HepG2 (cell line): ENCODE measurements around the gene TEX35. TPM values are rescaled to one million over a fixed set of nuclear protein-coding genes. Genes with fewer than 3 reads are reported as not detected.

ENCODE experiments used
- ATAC-seq: fragments of 200-7000 bp; cut with Tn5 transposase; 3 replicates; pipeline ENCODE4 v1.9.1; 2020; ENCODE audit warnings: mild to moderate bottlenecking, moderate library complexity
- BruUV-seq: library from RNA; stranded (reverse); fragments of 400-500 nt; replicated peaks from 2 replicates; lab custom pipeline; 2021; lab: Mats Ljungman, UMichigan
- CTCF ChIA-PET: fragments of 300-600 bp; formaldehyde crosslinking; extraction: SDS; loops from one replicate; lab custom pipeline; 2021; ENCODE audit warnings: low total read pairs, inconsistent platforms, low intra/inter-chr PET ratio; lab: Yijun Ruan, JAX
- POLR2A ChIA-PET: fragments of 350-600 bp; sonication (Branson Sonifier 250); formaldehyde crosslinking; loops from one replicate; lab custom pipeline; 2020; ENCODE audit warnings: antibody characterized with exemption, inconsistent platforms; lab: Yijun Ruan, JAX
- DNase-seq: peaks from one replicate; pipeline ENCODE4 v3.0.0-alpha.2; 2015; ENCODE audit warnings: low spot score
- FAIRE-seq: peaks from 3 replicates; lab custom pipeline; 2011; peaks lifted over from hg19 to GRCh38; lab: Jason Lieb, UNC
- H2AFZ ChIP-seq: one replicate; pipeline ENCODE4 v1.6.1; 2011; ENCODE audit warnings: low read length, inconsistent platforms
- H3K27ac ChIP-seq: fragments of 300-600 bp; 3 replicates; pipeline ENCODE4 v1.8.0; 2011; ENCODE audit warnings: mixed run types, mild to moderate bottlenecking, mixed read lengths, low read length, inconsistent platforms; ENCODE audit not compliant: insufficient read depth; ENCODE audit errors: extremely low read length
- H3K27me3 ChIP-seq, 2 experiments: fragments of 200-600 bp in 1 of 2; 2 replicates in 1 of 2; 3 replicates in 1 of 2; pipeline versions ENCODE4 v1.6.0 to v1.8.0; 2011; ENCODE audit warnings: low read length in 2 of 2, mild to moderate bottlenecking in 2 of 2, moderate library complexity in 2 of 2, inconsistent platforms in 1 of 2; ENCODE audit not compliant: insufficient read depth in 2 of 2, control insufficient read depth in 1 of 2
- H3K36me3 ChIP-seq, 2 experiments: fragments of 200-600 bp in 1 of 2; replicated peaks in 1 of 2; 2 replicates in 1 of 2; 3 replicates in 1 of 2; pipeline versions ENCODE4 v1.5.1 to v1.8.0; 2011; ENCODE audit warnings: low read length in 2 of 2, inconsistent platforms in 1 of 2; ENCODE audit not compliant: insufficient read depth in 2 of 2, control insufficient read depth in 1 of 2
- H3K4me1 ChIP-seq: 2 replicates; pipeline ENCODE4 v1.5.1; 2012; ENCODE audit warnings: low read length, inconsistent platforms; ENCODE audit not compliant: insufficient read depth
- H3K4me2 ChIP-seq: 2 replicates; pipeline ENCODE4 v1.6.0; 2011; ENCODE audit warnings: low read depth, low read length, inconsistent platforms
- H3K4me3 ChIP-seq, 3 experiments: fragments of 200-600 bp in 1 of 3; sonication (generic), shearing (Covaris generic) in 1 of 3; replicated peaks in 1 of 3; 2 replicates each; pipeline ENCODE4 v1.5.1; 2011 to 2016; ENCODE audit warnings: low read length in 3 of 3, inconsistent platforms in 2 of 3, low read depth in 2 of 3, mild to moderate bottlenecking in 2 of 3, control low read depth in 1 of 3, mixed read lengths in 1 of 3; ENCODE audit not compliant: insufficient read depth in 1 of 3
- H3K79me2 ChIP-seq: one replicate; pipeline ENCODE4 v1.6.1; 2011; ENCODE audit warnings: low read length, inconsistent platforms; ENCODE audit not compliant: insufficient read depth
- H3K9ac ChIP-seq: 2 replicates; pipeline ENCODE4 v1.6.0; 2011; ENCODE audit warnings: mild to moderate bottlenecking, low read depth, low read length, inconsistent platforms; ENCODE audit not compliant: insufficient read depth
- H3K9me3 ChIP-seq: 2 replicates; pipeline ENCODE4 v1.5.1; 2012; ENCODE audit warnings: mild to moderate bottlenecking, low read length
- H4K20me1 ChIP-seq: 2 replicates; pipeline ENCODE4 v1.6.0; 2011; ENCODE audit warnings: inconsistent platforms, mild to moderate bottlenecking, low read length, moderate library complexity; ENCODE audit not compliant: insufficient read depth
- CAMTA2 ChIP-seq: sonication (generic); formaldehyde crosslinking; IDR thresholded peaks from 2 replicates; pipeline ENCODE4 v1.4.0; 2020; ENCODE audit warnings: mild to moderate bottlenecking, missing genetic modification reagents, borderline replicate concordance
- HOXD1 ChIP-seq: sonication (generic); formaldehyde crosslinking; IDR thresholded peaks from 2 replicates; pipeline ENCODE4 v1.5.0; 2020; ENCODE audit warnings: missing genetic modification reagents
- RCOR2 ChIP-seq: IDR thresholded peaks from 2 replicates; pipeline ENCODE4 v1.6.1; 2016; ENCODE audit warnings: missing biosample characterization, missing genetic modification reagents
- SCMH1 ChIP-seq: sonication (generic); formaldehyde crosslinking; IDR thresholded peaks from 2 replicates; pipeline ENCODE4 v1.9.0; 2021; ENCODE audit warnings: missing genetic modification reagents, mild to moderate bottlenecking, borderline replicate concordance
- SMYD3 ChIP-seq: sonication (generic); formaldehyde crosslinking; IDR thresholded peaks from 2 replicates; pipeline ENCODE4 v1.8.1; 2023; ENCODE audit warnings: mild to moderate bottlenecking, missing genetic modification reagents
- ZSCAN12 ChIP-seq: sonication (generic); formaldehyde crosslinking; IDR thresholded peaks from 2 replicates; pipeline ENCODE4 v1.9.0; 2021; ENCODE audit warnings: mild to moderate bottlenecking, missing genetic modification reagents
- WGBS: methylation state at CpG from one replicate; pipeline ENCODE4 v1.1.6; 2017; ENCODE audit warnings: low lambda C conversion rate; 5-methylcytosine and 5-hydroxymethylcytosine counted together
- in situ Hi-C: cut with HindIII; loops from 2 replicates; pipeline ENCODE4 v1.10.0; 2017; ENCODE audit warnings: low pct_unique_long_range_greater_than_20kb; ENCODE audit not compliant: extremely low pct_ligation_motif_present
- intact Hi-C: fragments of 100-400 bp; cut with micrococcal nuclease; formaldehyde crosslinking; loops from one replicate; pipeline ENCODE4 v1.10.0; 2022; ENCODE audit not compliant: unreplicated experiment
- polyA plus RNA-seq, 8 experiments: library from polyadenylated mRNA; depleted of rRNA in 3 of 8; stranded (reverse) in 7 of 8; unstranded in 1 of 8; fragments of >200 nt; fragmentation: Illumina TruSeq in 4 of 8; extraction: Trizol in 4 of 8; gene quantifications; 2 replicates each; pipeline versions ENCODE4 v1.2.1 to v1.2.3, GENCODE V29; 2011 to 2016; ENCODE audit warnings: low read depth in 4 of 8, missing spikeins in 1 of 8, mixed read lengths in 1 of 8; ENCODE audit not compliant: insufficient read depth in 1 of 8
- total RNA-seq, 5 experiments: library from RNA; depleted of rRNA; stranded (reverse); fragments of >200 nt; fragmentation: Illumina TruSeq; extraction: Trizol; gene quantifications; 2 replicates each; pipeline ENCODE4 v1.2.3, GENCODE V29; 2016; ENCODE audit warnings: low read depth in 1 of 5
- TF ChIP-seq, protein P1 (sequence below): sonication (generic); formaldehyde crosslinking; IDR thresholded peaks from 2 replicates; pipeline ENCODE4 v1.4.0; 2020; ENCODE audit warnings: mild to moderate bottlenecking, missing genetic modification reagents
- TF ChIP-seq, protein P2 (sequence below): IDR thresholded peaks from 2 replicates; pipeline ENCODE4 v1.6.1; 2016; ENCODE audit warnings: low read depth, control low read depth
- TF ChIP-seq, protein P3 (sequence below): sonication (generic); formaldehyde crosslinking; IDR thresholded peaks from 2 replicates; pipeline ENCODE4 v1.4.0; 2020; ENCODE audit warnings: missing genetic modification reagents

TEX35 gene
- total and polyA plus RNA-seq, 2 of the 13 experiments (the other 11 are each of a cell fraction or from before 2014, with no cell fraction given) = not detected

DNA sequence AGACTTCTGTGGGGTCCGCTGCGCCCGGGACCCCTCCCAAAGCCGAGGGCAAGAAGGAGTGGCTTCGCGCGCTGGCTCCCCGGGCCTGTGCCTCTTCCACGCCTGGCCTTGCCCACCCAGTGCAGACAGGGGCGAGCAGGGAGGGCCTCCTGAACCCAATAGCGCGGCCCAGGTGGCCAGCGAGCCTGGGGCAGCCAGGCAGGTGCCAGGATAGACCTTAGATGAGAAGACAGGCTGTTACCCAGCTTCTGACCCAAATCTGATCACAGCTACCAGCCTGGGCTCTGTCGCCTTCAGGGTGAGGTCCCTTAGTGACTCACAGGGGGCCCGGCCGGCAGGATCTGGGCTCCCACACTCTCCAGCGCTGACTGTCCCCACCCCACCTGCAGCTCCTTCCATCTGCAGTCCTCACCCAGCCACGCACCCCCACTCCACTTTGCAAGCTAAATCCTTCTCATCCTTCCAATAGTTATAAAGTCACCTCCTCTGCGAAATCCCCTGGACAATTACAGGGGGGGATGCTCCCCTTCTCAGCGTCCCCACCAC, 25.8 kb upstream of the TEX35 start:
- in situ Hi-C loops = no loop called here
- no TSS peak for BruUV-seq
- no peak overlapping the region for H2AFZ ChIP-seq
- no peak overlapping the region for H3K4me3 ChIP-seq
- peaks cover 13% of the 10 kb centered on the region for H3K4me1 ChIP-seq
- ATAC-seq = peak; percentile 39
- TF ChIP-seq, protein P1, sequence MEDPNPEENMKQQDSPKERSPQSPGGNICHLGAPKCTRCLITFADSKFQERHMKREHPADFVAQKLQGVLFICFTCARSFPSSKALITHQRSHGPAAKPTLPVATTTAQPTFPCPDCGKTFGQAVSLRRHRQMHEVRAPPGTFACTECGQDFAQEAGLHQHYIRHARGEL (CRISPR knock-in tag) = no peak
- TF ChIP-seq, protein P2, sequence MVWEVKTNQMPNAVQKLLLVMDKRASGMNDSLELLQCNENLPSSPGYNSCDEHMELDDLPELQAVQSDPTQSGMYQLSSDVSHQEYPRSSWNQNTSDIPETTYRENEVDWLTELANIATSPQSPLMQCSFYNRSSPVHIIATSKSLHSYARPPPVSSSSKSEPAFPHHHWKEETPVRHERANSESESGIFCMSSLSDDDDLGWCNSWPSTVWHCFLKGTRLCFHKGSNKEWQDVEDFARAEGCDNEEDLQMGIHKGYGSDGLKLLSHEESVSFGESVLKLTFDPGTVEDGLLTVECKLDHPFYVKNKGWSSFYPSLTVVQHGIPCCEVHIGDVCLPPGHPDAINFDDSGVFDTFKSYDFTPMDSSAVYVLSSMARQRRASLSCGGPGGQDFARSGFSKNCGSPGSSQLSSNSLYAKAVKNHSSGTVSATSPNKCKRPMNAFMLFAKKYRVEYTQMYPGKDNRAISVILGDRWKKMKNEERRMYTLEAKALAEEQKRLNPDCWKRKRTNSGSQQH (CRISPR knock-in tag) = no peak
- no peak for TF ChIP-seq SCMH1 (CRISPR knock-in tag)
- TF ChIP-seq, protein P3, sequence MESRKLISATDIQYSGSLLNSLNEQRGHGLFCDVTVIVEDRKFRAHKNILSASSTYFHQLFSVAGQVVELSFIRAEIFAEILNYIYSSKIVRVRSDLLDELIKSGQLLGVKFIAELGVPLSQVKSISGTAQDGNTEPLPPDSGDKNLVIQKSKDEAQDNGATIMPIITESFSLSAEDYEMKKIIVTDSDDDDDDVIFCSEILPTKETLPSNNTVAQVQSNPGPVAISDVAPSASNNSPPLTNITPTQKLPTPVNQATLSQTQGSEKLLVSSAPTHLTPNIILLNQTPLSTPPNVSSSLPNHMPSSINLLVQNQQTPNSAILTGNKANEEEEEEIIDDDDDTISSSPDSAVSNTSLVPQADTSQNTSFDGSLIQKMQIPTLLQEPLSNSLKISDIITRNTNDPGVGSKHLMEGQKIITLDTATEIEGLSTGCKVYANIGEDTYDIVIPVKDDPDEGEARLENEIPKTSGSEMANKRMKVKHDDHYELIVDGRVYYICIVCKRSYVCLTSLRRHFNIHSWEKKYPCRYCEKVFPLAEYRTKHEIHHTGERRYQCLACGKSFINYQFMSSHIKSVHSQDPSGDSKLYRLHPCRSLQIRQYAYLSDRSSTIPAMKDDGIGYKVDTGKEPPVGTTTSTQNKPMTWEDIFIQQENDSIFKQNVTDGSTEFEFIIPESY = no peak
- TF ChIP-seq SMYD3 (CRISPR knock-in tag) = no peak
- TF ChIP-seq HOXD1 = no peak
- TF ChIP-seq ZSCAN12 (CRISPR knock-in tag) = no peak
- TF ChIP-seq RCOR2 (CRISPR knock-in tag) = no peak
- TF ChIP-seq CAMTA2 (CRISPR knock-in tag) = no peak
- TF ChIP-seq, all 625 proteins: peak for 0
- 77% methylated on average over 10 of the region's 20 CpGs for WGBS
- Histone ChIP-seq H3K4me2 (peak overlapping the region; percentile 4; the same call in 1 of the 2 replicates), H4K20me1 (no peaks in the 10 kb centered on the region), H3K27ac (no peak overlapping the region), H3K9ac (no peak overlapping the region), H3K27me3 (peaks cover 0 to 19% of the 10 kb centered on the region in 2 experiments; a peak in 2 of 5 replicates), H3K79me2 (no peaks in the 10 kb centered on the region), H3K9me3 (no peaks in the 10 kb centered on the region), H3K36me3 (no peaks in the 10 kb centered on the region)
- no peak for DNase-seq
- ChIA-PET POLR2A (no interaction called here), CTCF (no interaction called here)
- FAIRE-seq = no peak
- intact Hi-C loops = no loop called here
